GM12892 (cell line): ENCODE results near the gene SUSD3.

Experiments used
- POLR2A ChIP-seq: IDR thresholded peaks from 2 replicates; pipeline ENCODE4 v1.6.1; 2011; ENCODE audit warnings: low read depth, low read length, control low read depth
- TAF1 ChIP-seq: IDR thresholded peaks from 2 replicates; pipeline ENCODE4 v1.6.1; 2011; ENCODE audit warnings: low read depth, mild to moderate bottlenecking, control low read depth, low read length, borderline replicate concordance

- no peak for TF ChIP-seq TAF1
- TF ChIP-seq POLR2A: no peak
Observed at GRCh38 chr9:93127395-93127911, 69.0 kb downstream of the SUSD3 start.
